Measurements from ENCODE around the gene GRIK3.
A peak's percentile ranks its signal among the peaks of the same experiment; 100 is the strongest.

Gene GRIK3

GRCh38 chr1:36934061-36934460 lies 100.3 kb downstream of the GRIK3 start:
- no peak for TF ChIP-seq CTCF (IDR thresholded peaks at IDR 0.05; ENCODE audit: low read depth, low read length)
- no peaks in the 10 kb centered on the region for H3K27me3 ChIP-seq
- no peaks in the 10 kb centered on the region for H3K9me3 ChIP-seq
- H3K36me3 ChIP-seq, result no peaks in the 10 kb centered on the region
- no peak overlapping the region for H3K4me3 ChIP-seq (ENCODE audit: low read depth, low read length)
- peak; percentile 49 for DNase-seq
- no peaks in the 10 kb centered on the region for H3K4me1 ChIP-seq

GRCh38 chr1:36927826-36928225 lies 106.5 kb downstream of the GRIK3 start:
- no peaks in the 10 kb centered on the region for H3K36me3 ChIP-seq
- H3K27me3 ChIP-seq, result no peaks in the 10 kb centered on the region
- no peak overlapping the region for H3K4me3 ChIP-seq (ENCODE audit: low read depth, low read length)
- no peaks in the 10 kb centered on the region for H3K9me3 ChIP-seq
- no peaks in the 10 kb centered on the region for H3K4me1 ChIP-seq
- no peak for DNase-seq
- TF ChIP-seq CTCF (IDR thresholded peaks at IDR 0.05; ENCODE audit: low read depth, low read length), result no peak

- Histone ChIP-seq H3K4me1 (no peaks in the 10 kb centered on the region), H3K27me3 (no peaks in the 10 kb centered on the region), H3K4me3 (ENCODE audit: low read depth, low read length) (no peak overlapping the region), H3K36me3 (no peaks in the 10 kb centered on the region), H3K9me3 (no peaks in the 10 kb centered on the region)
- TF ChIP-seq CTCF (IDR thresholded peaks at IDR 0.05; ENCODE audit: low read depth, low read length), result no peak
- DNase-seq, result peak; percentile 38
Observed at GRCh38 chr1:36925251-36925650, 109.1 kb downstream of the GRIK3 start.

- H3K27me3 ChIP-seq, result no peaks in the 10 kb centered on the region
- H3K4me1 ChIP-seq, result no peaks in the 10 kb centered on the region
- H3K4me3 ChIP-seq (ENCODE audit: low read depth, low read length), result no peak overlapping the region
- no peak for TF ChIP-seq CTCF (IDR thresholded peaks at IDR 0.05; ENCODE audit: low read depth, low read length)
- no peaks in the 10 kb centered on the region for H3K36me3 ChIP-seq
- no peaks in the 10 kb centered on the region for H3K9me3 ChIP-seq
- no peak for DNase-seq
Observed at GRCh38 chr1:36924282-36924811, 110.0 kb downstream of the GRIK3 start.

- DNase-seq, result no peak
- Histone ChIP-seq H3K27me3 (no peaks in the 10 kb centered on the region), H3K36me3 (no peaks in the 10 kb centered on the region), H3K9me3 (no peaks in the 10 kb centered on the region), H3K4me1 (no peaks in the 10 kb centered on the region), H3K4me3 (ENCODE audit: low read depth, low read length) (no peak overlapping the region)
- no peak for TF ChIP-seq CTCF (IDR thresholded peaks at IDR 0.05; ENCODE audit: low read depth, low read length)
Observed at GRCh38 chr1:36922593-36923426, 111.5 kb downstream of the GRIK3 start.

- H3K4me3 ChIP-seq (ENCODE audit: low read depth, low read length), result no peak overlapping the region
- H3K9me3 ChIP-seq, result no peaks in the 10 kb centered on the region
- H3K27me3 ChIP-seq, result no peaks in the 10 kb centered on the region
- DNase-seq, result no peak
- no peak for TF ChIP-seq CTCF (IDR thresholded peaks at IDR 0.05; ENCODE audit: low read depth, low read length)
- H3K36me3 ChIP-seq, result no peaks in the 10 kb centered on the region
- no peaks in the 10 kb centered on the region for H3K4me1 ChIP-seq
Observed at GRCh38 chr1:36922071-36922470, 112.2 kb downstream of the GRIK3 start.
